NCI-H1105 treated with DMSO at 0.1 percent for 48 hours (cell line): ENCODE data around the gene RPL37A.

Source experiments
- DNase-seq: peaks from one replicate; lab custom pipeline; 2025; lab: John Stamatoyannopoulos, UW

Gene RPL37A

GRCh38 chr2:216498379-216499352 is at the start of gene RPL37A:
RPL37A (plus strand) TSS chr2:216498844; CDS start chr2:216498875, 31 bp downstream.
- peak; percentile 91 for DNase-seq

GRCh38 chr2:216450346-216450745 is 48.3 kb upstream of the RPL37A start:
- DNase-seq = no peak

GRCh38 chr2:216450784-216451183 is 47.9 kb upstream of the RPL37A start:
- no peak for DNase-seq

- DNase-seq = no peak
These were observed 44.6 kb upstream of the RPL37A start for GRCh38 chr2:216453955-216454614.

- DNase-seq = no peak
These were observed 35.5 kb upstream of the RPL37A start for GRCh38 chr2:216463148-216463547.

GRCh38 chr2:216464104-216464720 is 34.4 kb upstream of the RPL37A start:
- DNase-seq = no peak

GRCh38 chr2:216465579-216466195 is 33.0 kb upstream of the RPL37A start:
- no peak for DNase-seq

- DNase-seq = no peak
These were observed 30.8 kb upstream of the RPL37A start for GRCh38 chr2:216467845-216468244.

- DNase-seq = no peak
These were observed 29.0 kb upstream of the RPL37A start for GRCh38 chr2:216469661-216470060.

GRCh38 chr2:216473187-216473586 is 25.5 kb upstream of the RPL37A start:
- DNase-seq = no peak

- no peak for DNase-seq
These were observed 23.5 kb upstream of the RPL37A start for GRCh38 chr2:216474925-216475670.

GRCh38 chr2:216475767-216476166 is 22.9 kb upstream of the RPL37A start:
- DNase-seq = no peak

GRCh38 chr2:216477283-216478035 is 21.2 kb upstream of the RPL37A start:
- DNase-seq = no peak

- DNase-seq = no peak
These were observed 20.5 kb upstream of the RPL37A start for GRCh38 chr2:216478151-216478550.

- DNase-seq = no peak
These were observed 19.9 kb upstream of the RPL37A start for GRCh38 chr2:216478791-216479190.

GRCh38 chr2:216480221-216480620 is 18.4 kb upstream of the RPL37A start:
- DNase-seq = no peak

- no peak for DNase-seq
These were observed 16.0 kb upstream of the RPL37A start for GRCh38 chr2:216482640-216483039.

GRCh38 chr2:216485237-216485636 is 13.4 kb upstream of the RPL37A start:
- DNase-seq = no peak

- no peak for DNase-seq
These were observed 12.9 kb upstream of the RPL37A start for GRCh38 chr2:216485745-216486144.

- DNase-seq = no peak
These were observed 12.4 kb upstream of the RPL37A start for GRCh38 chr2:216486271-216486670.

GRCh38 chr2:216486708-216487107 is 11.9 kb upstream of the RPL37A start:
- no peak for DNase-seq
